Uterus (tissue), 4 donors: ENCODE results near the gene FES. TPM values are rescaled to one million over a fixed set of nuclear protein-coding genes. Genes with fewer than 3 reads are reported as not detected.

Source experiments
- DNase-seq, 2 donors: peaks; one replicate each; pipeline ENCODE4 v3.0.0-alpha.2; 2019 to 2020
- H3K27ac ChIP-seq, 2 donors: fragments of 200-600 bp; sonication (generic); 1 replicate in 1 of 2; 2 replicates in 1 of 2; pipeline ENCODE4 v1.5.1; 2016 to 2018
- H3K27me3 ChIP-seq, 2 donors: fragments of 200-600 bp; sonication (generic); one replicate each; pipeline ENCODE4 v1.5.1; 2018 to 2019; ENCODE audit warnings: control low read depth in 1 of 2
- H3K36me3 ChIP-seq, 2 donors: fragments of 200-600 bp; sonication (generic); one replicate each; pipeline ENCODE4 v1.5.1; 2019; ENCODE audit warnings: control low read depth in 1 of 2
- H3K4me1 ChIP-seq, 2 donors: fragments of 200-600 bp; sonication (generic); one replicate each; pipeline ENCODE4 v1.5.1; 2018 to 2019; ENCODE audit warnings: control low read depth in 1 of 2
- H3K4me3 ChIP-seq, 2 donors: fragments of 200-600 bp; sonication (generic); 1 replicate in 1 of 2; 2 replicates in 1 of 2; pipeline ENCODE4 v1.5.1; 2018 to 2019; ENCODE audit warnings: mild to moderate bottlenecking in 1 of 2
- H3K9me3 ChIP-seq, 2 donors: fragments of 200-600 bp; sonication (generic); one replicate each; pipeline ENCODE4 v1.5.1; 2019; ENCODE audit warnings: control low read depth in 1 of 2
- CTCF ChIP-seq, 4 experiments: fragments of 200-600 bp in 2 of 4; fragments of 450-650 bp in 2 of 4; sonication (generic) in 2 of 4; IDR thresholded peaks; one replicate each; pipeline ENCODE4 v1.5.1; 2016 to 2019; ENCODE audit warnings: antibody characterized with exemption in 4 of 4, mild to moderate bottlenecking in 2 of 4, moderate library complexity in 1 of 4
- POLR2A ChIP-seq, 2 donors: fragments of 450-650 bp; IDR thresholded peaks; one replicate each; pipeline ENCODE4 v1.6.1; 2016; ENCODE audit warnings: antibody characterized with exemption in 2 of 2, mild to moderate bottlenecking in 1 of 2, moderate library complexity in 1 of 2
- intact Hi-C: fragments of 100-400 bp; cut with DNase I; formaldehyde crosslinking; loops from one replicate; pipeline ENCODE4 v1.15.1; 2023; ENCODE audit warnings: low total_unique reads
- total RNA-seq, 4 donors: library from RNA; depleted of rRNA in 3 of 4; stranded (reverse); fragments of >200 nt in 3 of 4; gene quantifications; one replicate each; pipeline versions ENCODE4 v1.1.0 to v1.2.4, GENCODE V29; 2014 to 2023
- donor health status: DM: yes; HTN: yes; CAD: no.

The FES gene
- total RNA-seq, 4 donors from 2014 or later: 4.4 to 968 (median 60.1) TPM

- intact Hi-C loops: no loop called here
- no peak for DNase-seq
- no peaks in the 10 kb centered on the region for H3K4me1 ChIP-seq
- no peak overlapping the region for H3K4me3 ChIP-seq
- H3K27ac ChIP-seq: no peak overlapping the region
- TF ChIP-seq POLR2A (IDR thresholded peaks at IDR 0.05): no peak
- no peaks in the 10 kb centered on the region for H3K27me3 ChIP-seq
- no peaks in the 10 kb centered on the region for H3K36me3 ChIP-seq
- H3K9me3 ChIP-seq: no peaks in the 10 kb centered on the region
Measured at GRCh38 chr15:90909976-90910375, 25.7 kb downstream of the FES start.

- Histone ChIP-seq H3K36me3 (no peaks in the 10 kb centered on the region), H3K9me3 (no peaks in the 10 kb centered on the region), H3K27ac (no peak overlapping the region), H3K4me3 (no peak overlapping the region), H3K27me3 (no peaks in the 10 kb centered on the region), H3K4me1 (no peaks in the 10 kb centered on the region)
- TF ChIP-seq POLR2A (IDR thresholded peaks at IDR 0.05): no peak
- no peak for TF ChIP-seq CTCF (IDR thresholded peaks at IDR 0.05)
- intact Hi-C loops: no loop called here
- no peak for DNase-seq
Measured at GRCh38 chr15:90910441-90911301, 26.4 kb downstream of the FES start.

- TF ChIP-seq POLR2A (IDR thresholded peaks at IDR 0.05) (no peak), CTCF (IDR thresholded peaks at IDR 0.05) (no peak)
- Histone ChIP-seq H3K4me1 (no peaks in the 10 kb centered on the region), H3K27ac (no peak overlapping the region), H3K9me3 (no peaks in the 10 kb centered on the region), H3K4me3 (no peak overlapping the region), H3K27me3 (no peaks in the 10 kb centered on the region), H3K36me3 (no peaks in the 10 kb centered on the region)
- intact Hi-C loops: no loop called here
- DNase-seq: no peak
Measured at GRCh38 chr15:90911302-90911623, 27.0 kb downstream of the FES start.

GRCh38 chr15:90911906-90912769 lies 27.8 kb downstream of the FES start:
- Histone ChIP-seq H3K27me3 (no peaks in the 10 kb centered on the region), H3K27ac (no peak overlapping the region), H3K4me1 (no peaks in the 10 kb centered on the region), H3K36me3 (no peaks in the 10 kb centered on the region), H3K9me3 (no peaks in the 10 kb centered on the region), H3K4me3 (no peak overlapping the region)
- intact Hi-C loops: no loop called here
- TF ChIP-seq POLR2A (IDR thresholded peaks at IDR 0.05) (no peak), CTCF (IDR thresholded peaks at IDR 0.05) (no peak)
- no peak for DNase-seq

- DNase-seq: no peak
- H3K4me3 ChIP-seq: no peak overlapping the region
- H3K27me3 ChIP-seq: no peaks in the 10 kb centered on the region
- H3K27ac ChIP-seq: no peak overlapping the region
- TF ChIP-seq POLR2A (IDR thresholded peaks at IDR 0.05): no peak
- no peak for TF ChIP-seq CTCF (IDR thresholded peaks at IDR 0.05)
- H3K4me1 ChIP-seq: no peaks in the 10 kb centered on the region
- H3K9me3 ChIP-seq: no peaks in the 10 kb centered on the region
- intact Hi-C loops: no loop called here
- no peaks in the 10 kb centered on the region for H3K36me3 ChIP-seq
Measured at GRCh38 chr15:90912770-90913075, 28.4 kb downstream of the FES start.
